ENCODE results near the gene CALD1. TPM values are rescaled to one million over a fixed set of nuclear protein-coding genes. Genes with fewer than 3 reads are reported as not detected.

Gene CALD1
- total and polyA plus RNA-seq, 2 experiments from 2014 or later: 132 to 842 TPM

DNA sequence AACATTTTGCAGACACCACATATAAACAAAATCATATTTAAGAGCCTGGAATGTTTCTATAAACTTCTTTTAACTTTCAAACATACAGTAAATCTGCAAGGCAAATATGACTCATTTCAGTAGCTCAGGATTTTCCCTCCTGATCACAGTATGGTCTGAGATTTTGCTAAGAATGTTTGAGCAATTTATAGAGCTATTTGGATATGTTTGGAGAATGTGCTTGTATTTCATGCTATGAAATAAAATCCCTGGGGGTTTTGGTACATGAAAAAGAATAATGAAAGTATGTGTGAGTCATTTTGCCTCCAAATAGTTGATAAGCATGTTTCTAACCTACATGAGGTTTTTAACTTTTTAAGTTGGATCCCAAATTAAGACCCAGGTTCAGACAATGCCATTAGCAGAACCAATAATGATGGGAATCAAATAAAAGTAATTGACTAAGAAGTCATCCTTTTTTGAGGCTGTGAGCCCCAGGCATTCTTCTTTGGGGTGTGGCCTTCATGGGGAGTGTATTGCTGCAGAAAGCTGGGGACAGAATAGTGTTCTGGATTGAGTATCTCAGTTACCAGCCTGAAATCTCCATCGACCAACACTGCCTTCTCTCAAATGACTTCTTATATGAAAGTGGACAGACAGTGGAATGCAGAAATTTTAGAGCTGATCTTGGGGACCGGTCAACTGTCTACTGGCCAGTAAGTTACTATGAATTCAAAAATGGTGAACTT lies 140.8 kb downstream of the CALD1 start:
- Histone ChIP-seq H3K27ac (ENCODE audit: low read depth) (no peak overlapping the region), H3K9me2 (ENCODE audit: insufficient read depth) (no peaks in the 10 kb centered on the region), H3F3A (replicated peaks; ENCODE audit: low read depth) (no peaks in the 10 kb centered on the region), H2AFZ (no peak overlapping the region), H3K36me3 (ENCODE audit: insufficient read depth) (no peaks in the 10 kb centered on the region), H3K4me1 (ENCODE audit: insufficient read depth) (no peaks in the 10 kb centered on the region), H4K20me1 (replicated peaks; ENCODE audit: insufficient read depth) (0 out of 2 replicates have a peak, but pooled peaks cover 6% of the 10 kb centered on the region), H3K4me2 (no peak overlapping the region), H3K4me3 (no peak overlapping the region), H3K27me3 (ENCODE audit: insufficient read depth) (no peaks in the 10 kb centered on the region), H3K79me2 (replicated peaks; ENCODE audit: insufficient read depth) (peaks cover 20% of the 10 kb centered on the region; the same call in 1 of the 2 replicates)
- H3K9me3 Mint-ChIP-seq: no peaks in the 10 kb centered on the region; the same call in 2 of the 3 replicates
- H3K4me1 Mint-ChIP-seq: peaks cover 2% of the 10 kb centered on the region; the same call in 1 of the 3 replicates
- peaks cover 5% of the 10 kb centered on the region; the same call in 1 of the 3 replicates for H3K36me3 Mint-ChIP-seq (ENCODE audit: low read depth)
- TF ChIP-seq CREB1 (CRISPR knock-in tag; IDR thresholded peaks at IDR 0.05; ENCODE audit: low read depth) (no peak), STAT1 (IDR thresholded peaks at IDR 0.05; ENCODE audit: unreplicated experiment) (no peak), JUNB (IDR thresholded peaks at IDR 0.05; ENCODE audit: unreplicated experiment) (no peak)
- TF ChIP-seq, protein P1, sequence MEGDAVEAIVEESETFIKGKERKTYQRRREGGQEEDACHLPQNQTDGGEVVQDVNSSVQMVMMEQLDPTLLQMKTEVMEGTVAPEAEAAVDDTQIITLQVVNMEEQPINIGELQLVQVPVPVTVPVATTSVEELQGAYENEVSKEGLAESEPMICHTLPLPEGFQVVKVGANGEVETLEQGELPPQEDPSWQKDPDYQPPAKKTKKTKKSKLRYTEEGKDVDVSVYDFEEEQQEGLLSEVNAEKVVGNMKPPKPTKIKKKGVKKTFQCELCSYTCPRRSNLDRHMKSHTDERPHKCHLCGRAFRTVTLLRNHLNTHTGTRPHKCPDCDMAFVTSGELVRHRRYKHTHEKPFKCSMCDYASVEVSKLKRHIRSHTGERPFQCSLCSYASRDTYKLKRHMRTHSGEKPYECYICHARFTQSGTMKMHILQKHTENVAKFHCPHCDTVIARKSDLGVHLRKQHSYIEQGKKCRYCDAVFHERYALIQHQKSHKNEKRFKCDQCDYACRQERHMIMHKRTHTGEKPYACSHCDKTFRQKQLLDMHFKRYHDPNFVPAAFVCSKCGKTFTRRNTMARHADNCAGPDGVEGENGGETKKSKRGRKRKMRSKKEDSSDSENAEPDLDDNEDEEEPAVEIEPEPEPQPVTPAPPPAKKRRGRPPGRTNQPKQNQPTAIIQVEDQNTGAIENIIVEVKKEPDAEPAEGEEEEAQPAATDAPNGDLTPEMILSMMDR (conservative IDR thresholded peaks at IDR 0.05; ENCODE audit: low read depth in 2 of 2): no peak
- TF ChIP-seq, protein P2, sequence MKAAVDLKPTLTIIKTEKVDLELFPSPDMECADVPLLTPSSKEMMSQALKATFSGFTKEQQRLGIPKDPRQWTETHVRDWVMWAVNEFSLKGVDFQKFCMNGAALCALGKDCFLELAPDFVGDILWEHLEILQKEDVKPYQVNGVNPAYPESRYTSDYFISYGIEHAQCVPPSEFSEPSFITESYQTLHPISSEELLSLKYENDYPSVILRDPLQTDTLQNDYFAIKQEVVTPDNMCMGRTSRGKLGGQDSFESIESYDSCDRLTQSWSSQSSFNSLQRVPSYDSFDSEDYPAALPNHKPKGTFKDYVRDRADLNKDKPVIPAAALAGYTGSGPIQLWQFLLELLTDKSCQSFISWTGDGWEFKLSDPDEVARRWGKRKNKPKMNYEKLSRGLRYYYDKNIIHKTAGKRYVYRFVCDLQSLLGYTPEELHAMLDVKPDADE (IDR thresholded peaks at IDR 0.05): no peak
- H3K27ac Mint-ChIP-seq: no peak overlapping the region
- H3K4me3 Mint-ChIP-seq: no peak overlapping the region
- DNase-seq (ENCODE audit: low spot score) (no peak), ATAC-seq (no peak)
- H3K27me3 Mint-ChIP-seq (ENCODE audit: insufficient read depth, low read depth, poor library complexity): no peaks in the 10 kb centered on the region

DNA sequence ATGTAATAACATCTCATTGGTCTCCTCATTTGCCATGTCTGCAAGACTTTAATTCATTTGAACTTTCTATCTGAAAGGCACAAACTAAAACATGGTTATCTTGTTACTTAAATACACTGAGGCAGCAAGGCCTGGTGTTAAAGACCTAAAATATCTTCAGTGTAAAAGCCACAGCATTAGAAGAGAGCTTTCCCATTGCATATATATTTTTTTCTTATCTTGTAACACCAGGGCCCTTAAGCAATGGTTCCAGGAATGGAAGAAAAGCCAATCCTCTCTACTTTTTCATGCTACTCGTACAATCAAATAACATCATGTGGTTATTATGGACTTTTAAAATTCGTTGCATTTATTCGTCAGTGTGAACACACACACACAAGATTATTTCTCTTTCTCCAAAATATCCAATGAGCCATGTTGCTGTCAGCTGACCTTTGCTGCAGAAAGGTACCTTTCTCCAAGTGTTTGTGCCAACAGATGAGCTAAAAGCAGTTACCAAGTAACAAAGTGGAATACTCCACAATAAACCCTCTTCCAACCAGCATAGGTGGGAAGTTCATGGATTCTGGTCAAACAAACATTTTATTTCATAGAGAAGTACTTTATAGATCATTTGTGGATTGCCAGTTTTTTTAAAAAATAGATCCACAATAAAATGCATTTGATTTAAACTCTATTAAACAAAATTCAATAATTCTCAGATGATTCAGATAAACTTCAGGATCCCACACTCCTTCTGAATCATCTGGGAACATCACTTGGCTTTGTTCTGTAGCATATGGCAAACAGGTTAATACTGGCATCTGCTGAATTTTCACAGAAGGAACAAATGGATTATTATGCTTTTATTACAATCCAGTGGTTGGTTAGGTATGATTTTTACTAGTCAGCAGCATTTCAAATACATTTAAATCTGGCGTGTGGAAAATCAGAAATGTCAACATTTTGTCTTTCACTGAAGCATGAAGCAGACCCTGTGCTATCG lies 143.6 kb downstream of the CALD1 start:
- peaks cover 4% of the 10 kb centered on the region; the same call in 1 of the 3 replicates for H3K4me1 Mint-ChIP-seq
- Histone ChIP-seq H3F3A (replicated peaks; ENCODE audit: low read depth) (no peaks in the 10 kb centered on the region), H3K27ac (ENCODE audit: low read depth) (no peak overlapping the region), H3K4me1 (ENCODE audit: insufficient read depth) (no peaks in the 10 kb centered on the region), H3K79me2 (replicated peaks; ENCODE audit: insufficient read depth) (0 out of 2 replicates have a peak, but pooled peaks cover 14% of the 10 kb centered on the region), H3K4me3 (no peak overlapping the region), H3K36me3 (ENCODE audit: insufficient read depth) (no peaks in the 10 kb centered on the region), H3K4me2 (no peak overlapping the region), H4K20me1 (replicated peaks; ENCODE audit: insufficient read depth) (0 out of 2 replicates have a peak, but pooled peaks cover 4% of the 10 kb centered on the region), H2AFZ (no peak overlapping the region), H3K9me2 (ENCODE audit: insufficient read depth) (no peaks in the 10 kb centered on the region; the same call in 1 of the 2 replicates), H3K27me3 (ENCODE audit: insufficient read depth) (no peaks in the 10 kb centered on the region)
- H3K36me3 Mint-ChIP-seq (ENCODE audit: low read depth): peaks cover 7% of the 10 kb centered on the region; the same call in 1 of the 3 replicates
- TF ChIP-seq POLR2AphosphoS5 (IDR thresholded peaks at IDR 0.05; ENCODE audit: low read depth): no peak
- H3K9me3 Mint-ChIP-seq: no peaks in the 10 kb centered on the region; the same call in 2 of the 3 replicates
- no peak overlapping the region for H3K27ac Mint-ChIP-seq
- H3K27me3 Mint-ChIP-seq (ENCODE audit: insufficient read depth, low read depth, poor library complexity): no peaks in the 10 kb centered on the region
- H3K4me3 Mint-ChIP-seq: no peak overlapping the region
- ATAC-seq (no peak), DNase-seq (ENCODE audit: low spot score) (no peak)

All from GM23338 (cell line).